HepG2 (cell line): Measurements from ENCODE around the gene FUBP3. TPM values are rescaled to one million over a fixed set of nuclear protein-coding genes. Genes with fewer than 3 reads are reported as not detected.

ENCODE experiments used
- CHCHD3 ChIP-seq: sonication (generic); formaldehyde crosslinking; IDR thresholded peaks from 2 replicates; pipeline ENCODE4 v1.8.0; 2022; ENCODE audit warnings: mild to moderate bottlenecking, missing genetic modification reagents, moderate library complexity
- KAT7 ChIP-seq: IDR thresholded peaks from 2 replicates; pipeline ENCODE4 v1.6.1; 2018; ENCODE audit warnings: borderline replicate concordance, missing compliant biosample characterization
- KIAA2018 ChIP-seq: sonication (generic); formaldehyde crosslinking; IDR thresholded peaks from 2 replicates; pipeline ENCODE4 v1.5.0; 2020; ENCODE audit warnings: mild to moderate bottlenecking, missing genetic modification reagents, borderline replicate concordance
- KLF12 ChIP-seq: sonication (generic); formaldehyde crosslinking; IDR thresholded peaks from 2 replicates; pipeline ENCODE4 v1.4.0; 2020; ENCODE audit warnings: missing genetic modification reagents, borderline replicate concordance
- MAF1 ChIP-seq: sonication (generic); formaldehyde crosslinking; IDR thresholded peaks from 2 replicates; pipeline ENCODE4 v1.5.0; 2020; ENCODE audit warnings: missing genetic modification reagents, borderline replicate concordance
- MED1 ChIP-seq: sonication (generic); formaldehyde crosslinking; IDR thresholded peaks from 2 replicates; pipeline ENCODE4 v1.4.0; 2020; ENCODE audit warnings: missing genetic modification reagents
- NR1H2 ChIP-seq: sonication (generic); formaldehyde crosslinking; IDR thresholded peaks from 2 replicates; pipeline ENCODE4 v1.8.1; 2022; ENCODE audit warnings: low read depth, missing genetic modification reagents, borderline replicate concordance
- PRPF4 ChIP-seq: fragments of 200-400 bp; formaldehyde crosslinking; IDR thresholded peaks from 2 replicates; pipeline ENCODE4 v1.6.1; 2016; ENCODE audit warnings: low read length, low read depth; ENCODE audit not compliant: poor library complexity, severe bottlenecking
- ZBTB38 ChIP-seq: sonication (generic); formaldehyde crosslinking; IDR thresholded peaks from 2 replicates; pipeline ENCODE4 v1.5.1; 2020; ENCODE audit warnings: mild to moderate bottlenecking, missing genetic modification reagents
- ZNF263 ChIP-seq: sonication (generic); formaldehyde crosslinking; IDR thresholded peaks from 2 replicates; pipeline ENCODE4 v1.4.0; 2020; ENCODE audit warnings: missing genetic modification reagents
- ZNF274 ChIP-seq: sonication (generic); formaldehyde crosslinking; IDR thresholded peaks from 2 replicates; pipeline ENCODE4 v1.5.1; 2020; ENCODE audit warnings: mild to moderate bottlenecking, missing genetic modification reagents
- ZNF441 ChIP-seq: sonication (generic); formaldehyde crosslinking; IDR thresholded peaks from 2 replicates; pipeline ENCODE4 v1.7.0; 2021; ENCODE audit warnings: missing genetic modification reagents, borderline replicate concordance
- ZNF530 ChIP-seq: sonication (generic); formaldehyde crosslinking; IDR thresholded peaks from 2 replicates; pipeline ENCODE4 v1.5.0; 2020; ENCODE audit warnings: low read depth, mild to moderate bottlenecking, missing genetic modification reagents
- ZNF674 ChIP-seq: sonication (generic); formaldehyde crosslinking; IDR thresholded peaks from 2 replicates; pipeline ENCODE4 v1.5.0; 2020; ENCODE audit warnings: low read depth, mild to moderate bottlenecking, missing genetic modification reagents
- ZNF777 ChIP-seq: sonication (generic); formaldehyde crosslinking; IDR thresholded peaks from 2 replicates; pipeline ENCODE4 v1.4.0; 2020; ENCODE audit warnings: missing genetic modification reagents
- ZNF790 ChIP-seq: sonication (generic); formaldehyde crosslinking; IDR thresholded peaks from 2 replicates; pipeline ENCODE4 v1.8.0; 2022; ENCODE audit warnings: missing genetic modification reagents, mild to moderate bottlenecking, borderline replicate concordance
- polyA plus RNA-seq, 8 experiments: library from polyadenylated mRNA; depleted of rRNA in 3 of 8; stranded (reverse) in 7 of 8; unstranded in 1 of 8; fragments of >200 nt; fragmentation: Illumina TruSeq in 4 of 8; extraction: Trizol in 4 of 8; gene quantifications; 2 replicates each; pipeline versions ENCODE4 v1.2.1 to v1.2.3, GENCODE V29; 2011 to 2016; ENCODE audit warnings: low read depth in 4 of 8, missing spikeins in 1 of 8, mixed read lengths in 1 of 8; ENCODE audit not compliant: insufficient read depth in 1 of 8
- total RNA-seq, 5 experiments: library from RNA; depleted of rRNA; stranded (reverse); fragments of >200 nt; fragmentation: Illumina TruSeq; extraction: Trizol; gene quantifications; 2 replicates each; pipeline ENCODE4 v1.2.3, GENCODE V29; 2016; ENCODE audit warnings: low read depth in 1 of 5
- TF ChIP-seq, protein P1 (sequence below): sonication (generic); formaldehyde crosslinking; IDR thresholded peaks from 2 replicates; pipeline ENCODE4 v1.5.1; 2020; ENCODE audit warnings: missing genetic modification reagents, mild to moderate bottlenecking, borderline replicate concordance
- TF ChIP-seq, protein P2 (sequence below): IDR thresholded peaks from 2 replicates; pipeline ENCODE4 v1.6.1; 2012; ENCODE audit warnings: inconsistent platforms

The FUBP3 gene
- total and polyA plus RNA-seq, 2 of the 13 experiments (the other 11 are each of a cell fraction or from before 2014, with no cell fraction given), result 28.7 to 40.0 TPM

GRCh38 chr9:130535818-130536521 is 43.4 kb upstream of the FUBP3 start (continued):
- TF ChIP-seq KIAA2018 (CRISPR knock-in tag) (no peak), ZNF530 (CRISPR knock-in tag) (no peak), PRPF4 (no peak), ZNF790 (CRISPR knock-in tag) (no peak), ZBTB38 (CRISPR knock-in tag) (no peak), NR1H2 (no peak), ZNF274 (CRISPR knock-in tag) (0 out of 2 replicates have a peak, but pooled peaks have one; percentile 22), MAF1 (CRISPR knock-in tag) (no peak), ZNF674 (CRISPR knock-in tag) (no peak), MED1 (CRISPR knock-in tag) (peak; percentile 24; the same call in 1 of the 2 replicates), KAT7 (CRISPR knock-in tag) (no peak), ZNF777 (no peak), KLF12 (CRISPR knock-in tag) (no peak), CHCHD3 (CRISPR knock-in tag) (no peak), ZNF441 (CRISPR knock-in tag) (peak; percentile 27; the same call in 1 of the 2 replicates), ZNF263 (CRISPR knock-in tag) (no peak)
- TF ChIP-seq, protein P1, sequence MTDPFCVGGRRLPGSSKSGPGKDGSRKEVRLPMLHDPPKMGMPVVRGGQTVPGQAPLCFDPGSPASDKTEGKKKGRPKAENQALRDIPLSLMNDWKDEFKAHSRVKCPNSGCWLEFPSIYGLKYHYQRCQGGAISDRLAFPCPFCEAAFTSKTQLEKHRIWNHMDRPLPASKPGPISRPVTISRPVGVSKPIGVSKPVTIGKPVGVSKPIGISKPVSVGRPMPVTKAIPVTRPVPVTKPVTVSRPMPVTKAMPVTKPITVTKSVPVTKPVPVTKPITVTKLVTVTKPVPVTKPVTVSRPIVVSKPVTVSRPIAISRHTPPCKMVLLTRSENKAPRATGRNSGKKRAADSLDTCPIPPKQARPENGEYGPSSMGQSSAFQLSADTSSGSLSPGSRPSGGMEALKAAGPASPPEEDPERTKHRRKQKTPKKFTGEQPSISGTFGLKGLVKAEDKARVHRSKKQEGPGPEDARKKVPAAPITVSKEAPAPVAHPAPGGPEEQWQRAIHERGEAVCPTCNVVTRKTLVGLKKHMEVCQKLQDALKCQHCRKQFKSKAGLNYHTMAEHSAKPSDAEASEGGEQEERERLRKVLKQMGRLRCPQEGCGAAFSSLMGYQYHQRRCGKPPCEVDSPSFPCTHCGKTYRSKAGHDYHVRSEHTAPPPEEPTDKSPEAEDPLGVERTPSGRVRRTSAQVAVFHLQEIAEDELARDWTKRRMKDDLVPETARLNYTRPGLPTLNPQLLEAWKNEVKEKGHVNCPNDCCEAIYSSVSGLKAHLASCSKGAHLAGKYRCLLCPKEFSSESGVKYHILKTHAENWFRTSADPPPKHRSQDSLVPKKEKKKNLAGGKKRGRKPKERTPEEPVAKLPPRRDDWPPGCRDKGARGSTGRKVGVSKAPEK (CRISPR knock-in tag), result 0 out of 2 replicates have a peak, but pooled peaks have one; percentile 38
- TF ChIP-seq, protein P2, sequence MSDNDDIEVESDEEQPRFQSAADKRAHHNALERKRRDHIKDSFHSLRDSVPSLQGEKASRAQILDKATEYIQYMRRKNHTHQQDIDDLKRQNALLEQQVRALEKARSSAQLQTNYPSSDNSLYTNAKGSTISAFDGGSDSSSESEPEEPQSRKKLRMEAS, result peak; percentile 49; the same call in 1 of the 2 replicates
